HG03575 (cell line): ENCODE measurements around the gene HIP1R.
"Not testable (repeated sequence)": the region's sequence is repeated elsewhere in the genome, so short reads cannot be mapped to it uniquely, and the experiment has no call there.

Experiments
- ATAC-seq: cut with Tn5 transposase; IDR thresholded peaks from one replicate; pipeline ENCODE4 v1.9.1; 2021; ENCODE audit not compliant: unreplicated experiment, insufficient number of reproducible peaks, low FRiP score; ENCODE audit errors: extremely low read depth

Gene HIP1R

GRCh38 chr12:122886851-122887818 is 51.9 kb downstream of the HIP1R start:
- no peak for ATAC-seq

GRCh38 chr12:122887819-122888212 is 52.6 kb downstream of the HIP1R start:
- no peak for ATAC-seq

GRCh38 chr12:122888232-122888752 is 53.0 kb downstream of the HIP1R start:
- no peak for ATAC-seq

GRCh38 chr12:122889761-122890520 is 54.7 kb downstream of the HIP1R start:
- no peak for ATAC-seq

GRCh38 chr12:122891661-122892525 is 56.6 kb downstream of the HIP1R start:
- ATAC-seq = no peak

- ATAC-seq = not testable (repeated sequence)
Observed at GRCh38 chr12:122892724-122893123, 57.5 kb downstream of the HIP1R start.

- ATAC-seq = no peak
Observed at GRCh38 chr12:122893208-122894153, 58.2 kb downstream of the HIP1R start.

GRCh38 chr12:122894193-122895121 is 59.2 kb downstream of the HIP1R start:
- no peak for ATAC-seq

GRCh38 chr12:122895320-122895703 is 60.1 kb downstream of the HIP1R start:
- ATAC-seq = no peak

- no peak for ATAC-seq
Observed at GRCh38 chr12:122895704-122896636, 60.7 kb downstream of the HIP1R start, which contains the start of gene VPS37B. Gene VPS37B (minus strand): TSS chr12:122896124. CDS start chr12:122896062, 62 bp downstream.

GRCh38 chr12:122896662-122897061 is 61.4 kb downstream of the HIP1R start:
- no peak for ATAC-seq

GRCh38 chr12:122899887-122900286 is 64.6 kb downstream of the HIP1R start:
- ATAC-seq = no peak

- ATAC-seq = no peak
Observed at GRCh38 chr12:122902854-122903692, 67.8 kb downstream of the HIP1R start.

- no peak for ATAC-seq
Observed at GRCh38 chr12:122903693-122904034, 68.4 kb downstream of the HIP1R start.

GRCh38 chr12:122905258-122905657 is 70.0 kb downstream of the HIP1R start:
- not testable (repeated sequence) for ATAC-seq
